Astrocyte of the cerebellum (primary cell): ENCODE measurements around the gene HSD17B12.
"Not testable (repeated sequence)": the region's sequence is repeated elsewhere in the genome, so short reads cannot be mapped to it uniquely, and the experiment has no call there.

Source experiments
- DNase-seq: peaks from one replicate; pipeline ENCODE4 v3.0.0-alpha.2; 2011; ENCODE audit warnings: low read depth
- H3K4me3 ChIP-seq: 2 replicates; pipeline ENCODE4 v1.5.1; 2011; ENCODE audit warnings: mild to moderate bottlenecking, low read depth, low read length, moderate library complexity
- CTCF ChIP-seq: IDR thresholded peaks from 2 replicates; pipeline ENCODE4 v1.5.1; 2012; ENCODE audit warnings: low read length, low read depth, moderate library complexity, mild to moderate bottlenecking; ENCODE audit errors: missing control alignments
- in situ Hi-C: cut with HindIII; loops from 2 replicates; pipeline ENCODE4 v1.10.0; 2017; ENCODE audit warnings: low sequenced_read_pairs

HSD17B12 gene

GRCh38 chr11:43751726-43752125, 71.2 kb downstream of the HSD17B12 start:
- in situ Hi-C loops, result no loop called here
- TF ChIP-seq CTCF, result no peak
- H3K4me3 ChIP-seq, result no peak overlapping the region

GRCh38 chr11:43756575-43756974, 76.0 kb downstream of the HSD17B12 start:
- no peak for TF ChIP-seq CTCF
- DNase-seq, result no peak
- in situ Hi-C loops, result no loop called here
- no peak overlapping the region for H3K4me3 ChIP-seq

More at GRCh38 chr11:43751726-43752125, 71.2 kb downstream of the HSD17B12 start:
- DNase-seq, result no peak

- DNase-seq, result no peak
- TF ChIP-seq CTCF, result no peak
- in situ Hi-C loops, result no loop called here
- H3K4me3 ChIP-seq, result no peak overlapping the region
Observed at GRCh38 chr11:43758927-43759326, 78.4 kb downstream of the HSD17B12 start.

GRCh38 chr11:43760902-43761301, 80.4 kb downstream of the HSD17B12 start:
- TF ChIP-seq CTCF, result no peak
- in situ Hi-C loops, result loop anchor here (10.0 kb wide), 1 partner anchor 56 kb away; no protein-coding TSS in a partner anchor
- no peak overlapping the region for H3K4me3 ChIP-seq
- DNase-seq, result no peak

GRCh38 chr11:43765194-43765593, 84.7 kb downstream of the HSD17B12 start:
- TF ChIP-seq CTCF, result no peak
- in situ Hi-C loops, result loop anchor here (10.0 kb wide), 1 partner anchor 60 kb away; no protein-coding TSS in a partner anchor

GRCh38 chr11:43768654-43769053, 88.1 kb downstream of the HSD17B12 start:
- in situ Hi-C loops, result loop anchor here (10.0 kb wide), 1 partner anchor 64 kb away; no protein-coding TSS in a partner anchor
- not testable (repeated sequence) for DNase-seq, H3K4me3 ChIP-seq

More at GRCh38 chr11:43765194-43765593, 84.7 kb downstream of the HSD17B12 start:
- H3K4me3 ChIP-seq, result no peak overlapping the region
- DNase-seq, result no peak

- no peak for TF ChIP-seq CTCF
Observed at GRCh38 chr11:43770173-43770572, 89.6 kb downstream of the HSD17B12 start.

More at GRCh38 chr11:43770173-43770572, 89.6 kb downstream of the HSD17B12 start:
- in situ Hi-C loops, result no loop called here
- DNase-seq, result no peak
- no peak overlapping the region for H3K4me3 ChIP-seq
